Stomach smooth muscle (tissue), 2 donors: ENCODE measurements around the gene ERP44.
A peak's percentile ranks its signal among the peaks of the same experiment; 100 is the strongest.
"Not testable (repeated sequence)": the region's sequence is repeated elsewhere in the genome, so short reads cannot be mapped to it uniquely, and the experiment has no call there.

ENCODE experiments used
- H3K27ac ChIP-seq: one replicate; pipeline ENCODE4 v1.7.0; 2013; ENCODE audit warnings: mild to moderate bottlenecking, low read length, inconsistent platforms
- H3K27me3 ChIP-seq, 2 donors: one replicate each; pipeline ENCODE4 v1.7.0; 2013; ENCODE audit warnings: low read length in 2 of 2; ENCODE audit not compliant: insufficient read depth in 2 of 2, control insufficient read depth in 1 of 2
- H3K36me3 ChIP-seq, 2 donors: one replicate each; pipeline ENCODE4 v1.7.0; 2013; ENCODE audit warnings: low read length in 2 of 2; ENCODE audit not compliant: control insufficient read depth in 2 of 2, insufficient read depth in 2 of 2
- H3K4me1 ChIP-seq: one replicate; pipeline ENCODE4 v1.7.0; 2013; ENCODE audit warnings: low read length; ENCODE audit not compliant: control insufficient read depth, insufficient read depth
- H3K4me3 ChIP-seq, 2 donors: one replicate each; pipeline ENCODE4 v1.7.0; 2013; ENCODE audit warnings: low read length in 2 of 2
- H3K9ac ChIP-seq, 2 donors: one replicate each; pipeline ENCODE4 v1.7.0; 2013; ENCODE audit warnings: low read length in 2 of 2, mild to moderate bottlenecking in 1 of 2
- H3K9me3 ChIP-seq, 2 donors: one replicate each; pipeline ENCODE4 v1.7.0; 2013; ENCODE audit warnings: low read length in 2 of 2; ENCODE audit not compliant: control insufficient read depth in 2 of 2
- donor health status: healthy.
- donor health status: Pancreatic carcinoma.

ERP44 gene

GRCh38 chr9:100101608-100102007 is 2.8 kb upstream of the ERP44 start:
- no peaks in the 10 kb centered on the region for H3K27me3 ChIP-seq
- H3K9ac ChIP-seq = no peak overlapping the region
- H3K27ac ChIP-seq = no peak overlapping the region
- peaks cover 19 to 21% of the 10 kb centered on the region in 2 donors for H3K36me3 ChIP-seq
- no peaks in the 10 kb centered on the region for H3K9me3 ChIP-seq
- H3K4me1 ChIP-seq = peaks cover 19% of the 10 kb centered on the region
- no peak overlapping the region for H3K4me3 ChIP-seq

GRCh38 chr9:100100146-100100667 is 1.4 kb upstream of the ERP44 start:
- Histone ChIP-seq H3K27ac (peak overlapping the region; percentile 84), H3K36me3 (peaks cover 9 to 10% of the 10 kb centered on the region in 2 donors), H3K9ac (peak overlapping the region; percentile 74 to 85), H3K4me1 (peaks cover 19% of the 10 kb centered on the region), H3K9me3 (no peaks in the 10 kb centered on the region), H3K4me3 (peak overlapping the region in 1 of 2 donors; percentile 100), H3K27me3 (no peaks in the 10 kb centered on the region)

- Histone ChIP-seq H3K9me3 (no peaks in the 10 kb centered on the region), H3K36me3 (peaks cover 8 to 9% of the 10 kb centered on the region in 2 donors), H3K4me1 (peaks cover 19% of the 10 kb centered on the region), H3K4me3 (peak overlapping the region; percentile 91 to 100), H3K9ac (peak overlapping the region; percentile 74 to 85), H3K27me3 (no peaks in the 10 kb centered on the region), H3K27ac (peak overlapping the region; percentile 84)
Measured at GRCh38 chr9:100099722-100100042, 882 bp upstream of the ERP44 start.

- no peaks in the 10 kb centered on the region for H3K9me3 ChIP-seq
- no peaks in the 10 kb centered on the region for H3K27me3 ChIP-seq
- H3K4me3 ChIP-seq = peak overlapping the region; percentile 85 to 100
- peaks cover 0 to 2% of the 10 kb centered on the region in 2 donors for H3K36me3 ChIP-seq
- peak overlapping the region; percentile 84 for H3K27ac ChIP-seq
- H3K9ac ChIP-seq = peak overlapping the region; percentile 86 to 98
- peaks cover 19% of the 10 kb centered on the region for H3K4me1 ChIP-seq
Measured at GRCh38 chr9:100098046-100098886, 534 bp downstream of the ERP44 start.

GRCh38 chr9:100096378-100096916 is 2.4 kb downstream of the ERP44 start:
- no peak overlapping the region for H3K4me3 ChIP-seq
- H3K27ac ChIP-seq = no peak overlapping the region
- H3K9ac ChIP-seq = no peak overlapping the region
- no peaks in the 10 kb centered on the region for H3K9me3 ChIP-seq
- H3K27me3 ChIP-seq = no peaks in the 10 kb centered on the region
- H3K4me1 ChIP-seq = peaks cover 19% of the 10 kb centered on the region
- peaks cover 0 to 2% of the 10 kb centered on the region in 2 donors for H3K36me3 ChIP-seq

- peaks cover 11% of the 10 kb centered on the region for H3K4me1 ChIP-seq
- not testable (repeated sequence) for H3K9ac ChIP-seq, H3K9me3 ChIP-seq, H3K27ac ChIP-seq, H3K36me3 ChIP-seq, H3K4me3 ChIP-seq, H3K27me3 ChIP-seq
Measured at GRCh38 chr9:100094411-100094810, 4.4 kb downstream of the ERP44 start.

GRCh38 chr9:100092066-100092465 is 6.7 kb downstream of the ERP44 start:
- Histone ChIP-seq H3K36me3 (no peaks in the 10 kb centered on the region), H3K9me3 (no peaks in the 10 kb centered on the region), H3K27me3 (no peaks in the 10 kb centered on the region), H3K4me1 (no peaks in the 10 kb centered on the region), H3K27ac (no peak overlapping the region), H3K4me3 (no peak overlapping the region), H3K9ac (no peak overlapping the region)

GRCh38 chr9:100091650-100092049 is 7.2 kb downstream of the ERP44 start:
- H3K4me3 ChIP-seq = no peak overlapping the region

GRCh38 chr9:100090880-100091279 is 7.9 kb downstream of the ERP44 start:
- no peak overlapping the region for H3K9ac ChIP-seq
- H3K27ac ChIP-seq = no peak overlapping the region
- H3K9me3 ChIP-seq = no peaks in the 10 kb centered on the region
- H3K27me3 ChIP-seq = no peaks in the 10 kb centered on the region
- H3K4me1 ChIP-seq = no peaks in the 10 kb centered on the region
- H3K36me3 ChIP-seq = no peaks in the 10 kb centered on the region
- no peak overlapping the region for H3K4me3 ChIP-seq

More at GRCh38 chr9:100091650-100092049, 7.2 kb downstream of the ERP44 start:
- Histone ChIP-seq H3K27me3 (no peaks in the 10 kb centered on the region), H3K9ac (no peak overlapping the region), H3K27ac (no peak overlapping the region), H3K4me1 (no peaks in the 10 kb centered on the region), H3K9me3 (no peaks in the 10 kb centered on the region), H3K36me3 (no peaks in the 10 kb centered on the region)

- Histone ChIP-seq H3K9ac (no peak overlapping the region), H3K4me3 (no peak overlapping the region), H3K27ac (no peak overlapping the region), H3K9me3 (no peaks in the 10 kb centered on the region), H3K36me3 (no peaks in the 10 kb centered on the region), H3K4me1 (no peaks in the 10 kb centered on the region), H3K27me3 (no peaks in the 10 kb centered on the region)
Measured at GRCh38 chr9:100088202-100088601, 10.6 kb downstream of the ERP44 start.

- no peaks in the 10 kb centered on the region for H3K9me3 ChIP-seq
- no peak overlapping the region for H3K9ac ChIP-seq
- no peaks in the 10 kb centered on the region for H3K27me3 ChIP-seq
- H3K4me1 ChIP-seq = no peaks in the 10 kb centered on the region
- H3K27ac ChIP-seq = no peak overlapping the region
- no peak overlapping the region for H3K4me3 ChIP-seq
- H3K36me3 ChIP-seq = no peaks in the 10 kb centered on the region
Measured at GRCh38 chr9:100087218-100087617, 11.6 kb downstream of the ERP44 start.
